MM.1S (cell line): ENCODE data around the gene TRMT1.

Experiments
- DNase-seq: peaks from one replicate; pipeline ENCODE4 v3.0.0-alpha.2; 2015
- H2AFZ ChIP-seq: fragments of 300-600 bp; sonication (generic); 2 replicates; pipeline ENCODE4 v1.6.0; 2016; ENCODE audit warnings: antibody characterized with exemption, low read length
- H3F3A ChIP-seq: fragments of 300-600 bp; sonication (generic); 2 replicates; pipeline ENCODE4 v1.6.1; 2016; ENCODE audit warnings: mild to moderate bottlenecking, antibody characterized with exemption, low read length, moderate library complexity, mixed read lengths; ENCODE audit not compliant: insufficient read depth
- H3K27ac ChIP-seq: fragments of 300-600 bp; sonication (generic); 2 replicates; pipeline ENCODE4 v1.5.1; 2016; ENCODE audit warnings: mild to moderate bottlenecking, low read length
- H3K27me3 ChIP-seq: fragments of 300-600 bp; sonication (generic); replicated peaks from 2 replicates; pipeline ENCODE4 v1.6.0; 2016; ENCODE audit warnings: low read length; ENCODE audit not compliant: insufficient read depth
- H3K36me3 ChIP-seq: fragments of 300-600 bp; sonication (generic); replicated peaks from 2 replicates; pipeline ENCODE4 v1.6.1; 2016; ENCODE audit warnings: mild to moderate bottlenecking, low read length, mixed read lengths; ENCODE audit not compliant: insufficient read depth
- H3K4me1 ChIP-seq: fragments of 300-600 bp; sonication (generic); 2 replicates; pipeline ENCODE4 v1.6.1; 2016; ENCODE audit warnings: low read length, mixed read lengths
- H3K4me2 ChIP-seq: fragments of 300-600 bp; sonication (generic); 2 replicates; pipeline ENCODE4 v1.6.0; 2016; ENCODE audit warnings: low read depth, low read length
- H3K4me3 ChIP-seq: fragments of 300-600 bp; sonication (generic); 2 replicates; pipeline ENCODE4 v1.5.1; 2016; ENCODE audit warnings: low read length, mixed read lengths
- H3K79me2 ChIP-seq: fragments of 300-600 bp; sonication (generic); 2 replicates; pipeline ENCODE4 v1.6.1; 2016; ENCODE audit warnings: mixed run types, low read length, mixed read lengths
- H3K9ac ChIP-seq: fragments of 300-600 bp; sonication (generic); 2 replicates; pipeline ENCODE4 v1.6.1; 2016; ENCODE audit warnings: low read length, mixed read lengths
- H3K9me2 ChIP-seq: fragments of 300-600 bp; sonication (generic); replicated peaks from 2 replicates; pipeline ENCODE4 v1.6.1; 2016; ENCODE audit warnings: mild to moderate bottlenecking, low read length, mixed read lengths; ENCODE audit not compliant: insufficient read depth
- H3K9me3 ChIP-seq: fragments of 300-600 bp; sonication (generic); replicated peaks from 2 replicates; pipeline ENCODE4 v1.6.1; 2016; ENCODE audit warnings: mild to moderate bottlenecking, low read length, mixed read lengths; ENCODE audit not compliant: insufficient read depth
- H4K20me1 ChIP-seq: fragments of 300-600 bp; sonication (generic); 2 replicates; pipeline ENCODE4 v1.6.1; 2016; ENCODE audit warnings: mild to moderate bottlenecking, low read length, moderate library complexity, mixed read lengths; ENCODE audit not compliant: insufficient read depth
- CTCF ChIP-seq: fragments of 300-600 bp; sonication (generic); IDR thresholded peaks from 2 replicates; pipeline ENCODE4 v1.5.1; 2016; ENCODE audit warnings: antibody characterized with exemption, low read length, mixed read lengths
- EZH2 ChIP-seq: fragments of 300-600 bp; sonication (generic); optimal IDR thresholded peaks from 2 replicates; pipeline ENCODE3; 2017; ENCODE audit warnings: low read depth, mild to moderate bottlenecking, antibody characterized with exemption, low read length, mixed read lengths
- EZH2phosphoT487 ChIP-seq: fragments of 300-600 bp; sonication (generic); IDR thresholded peaks from 2 replicates; pipeline ENCODE4 v1.6.1; 2018; ENCODE audit warnings: antibody characterized with exemption, low read length

Gene TRMT1

GRCh38 chr19:13117176-13117771 is 734 bp upstream of the TRMT1 start:
- Histone ChIP-seq H3K27ac (peak overlapping the region; percentile 67), H3K4me1 (peaks cover 18% of the 10 kb centered on the region), H3K79me2 (peaks cover 59% of the 10 kb centered on the region), H3K27me3 (no peaks in the 10 kb centered on the region), H3K9me2 (no peaks in the 10 kb centered on the region), H3K9ac (peak overlapping the region; percentile 84; the same call in 1 of the 2 replicates), H3K36me3 (no peaks in the 10 kb centered on the region; the same call in 1 of the 2 replicates), H3F3A (peaks cover 12% of the 10 kb centered on the region), H2AFZ (peak overlapping the region; percentile 74), H3K4me2 (peak overlapping the region; percentile 62), H3K4me3 (peak overlapping the region; percentile 95), H3K9me3 (no peaks in the 10 kb centered on the region), H4K20me1 (peaks cover 17% of the 10 kb centered on the region)
- TF ChIP-seq CTCF (no peak), EZH2 (no peak), EZH2phosphoT487 (no peak)
- peak; percentile 41 for DNase-seq

GRCh38 chr19:13115936-13116281 is 631 bp downstream of the TRMT1 start:
- peaks cover 45% of the 10 kb centered on the region for H3K79me2 ChIP-seq
- H3K4me3 ChIP-seq: peak overlapping the region; percentile 95
- H3F3A ChIP-seq: peaks cover 12% of the 10 kb centered on the region
- no peaks in the 10 kb centered on the region for H3K27me3 ChIP-seq
- peaks cover 17% of the 10 kb centered on the region; the same call in 1 of the 2 replicates for H4K20me1 ChIP-seq
- H3K4me1 ChIP-seq: peaks cover 18% of the 10 kb centered on the region
- peak overlapping the region; percentile 84 for H3K9ac ChIP-seq
- H3K4me2 ChIP-seq: peak overlapping the region; percentile 89
- no peaks in the 10 kb centered on the region for H3K9me3 ChIP-seq
- no peaks in the 10 kb centered on the region; the same call in 1 of the 2 replicates for H3K36me3 ChIP-seq
- peak overlapping the region; percentile 67; the same call in 1 of the 2 replicates for H3K27ac ChIP-seq
- TF ChIP-seq EZH2phosphoT487: no peak
- no peak for TF ChIP-seq EZH2
- TF ChIP-seq CTCF: no peak
- H2AFZ ChIP-seq: peak overlapping the region; percentile 55
- DNase-seq: no peak
- no peaks in the 10 kb centered on the region for H3K9me2 ChIP-seq

- DNase-seq: no peak
- no peaks in the 10 kb centered on the region; the same call in 1 of the 2 replicates for H3K36me3 ChIP-seq
Measured at GRCh38 chr19:13112555-13112954, 4.0 kb downstream of the TRMT1 start.

More at GRCh38 chr19:13112555-13112954, 4.0 kb downstream of the TRMT1 start:
- Histone ChIP-seq H3K4me2 (no peak overlapping the region), H3K9me3 (no peaks in the 10 kb centered on the region), H4K20me1 (no peaks in the 10 kb centered on the region), H3K27me3 (no peaks in the 10 kb centered on the region), H3K4me3 (no peak overlapping the region), H3K9ac (no peak overlapping the region), H2AFZ (no peak overlapping the region), H3K4me1 (peaks cover 12% of the 10 kb centered on the region; the same call in 1 of the 2 replicates), H3F3A (peaks cover 12% of the 10 kb centered on the region), H3K9me2 (no peaks in the 10 kb centered on the region), H3K27ac (no peak overlapping the region), H3K79me2 (peaks cover 19% of the 10 kb centered on the region)
- TF ChIP-seq CTCF: no peak
- TF ChIP-seq EZH2: no peak
- TF ChIP-seq EZH2phosphoT487: no peak
